Measurements from ENCODE around the gene SLC36A1.

DNA sequence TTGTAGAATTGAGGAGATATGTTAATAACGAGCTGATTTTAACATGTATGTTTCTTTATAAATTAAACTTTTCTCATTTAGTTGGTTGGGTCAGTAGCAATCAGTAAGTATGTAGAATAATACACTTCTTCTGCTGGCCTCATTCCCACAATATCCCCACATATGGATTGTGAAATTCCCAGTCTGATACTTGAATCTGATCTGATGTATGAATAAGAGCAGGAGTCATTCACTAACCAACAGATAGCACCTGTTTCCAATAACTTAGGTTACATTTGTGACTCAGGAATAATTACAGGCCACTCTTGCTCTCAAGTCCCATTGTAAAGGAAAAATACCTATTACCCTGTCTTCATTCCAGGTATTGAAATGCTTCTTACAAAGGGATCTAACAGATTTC lies 23.9 kb downstream of the SLC36A1 start:
- TF ChIP-seq POLR2A (IDR thresholded peaks at IDR 0.05) = no peak
- TF ChIP-seq, protein P1, sequence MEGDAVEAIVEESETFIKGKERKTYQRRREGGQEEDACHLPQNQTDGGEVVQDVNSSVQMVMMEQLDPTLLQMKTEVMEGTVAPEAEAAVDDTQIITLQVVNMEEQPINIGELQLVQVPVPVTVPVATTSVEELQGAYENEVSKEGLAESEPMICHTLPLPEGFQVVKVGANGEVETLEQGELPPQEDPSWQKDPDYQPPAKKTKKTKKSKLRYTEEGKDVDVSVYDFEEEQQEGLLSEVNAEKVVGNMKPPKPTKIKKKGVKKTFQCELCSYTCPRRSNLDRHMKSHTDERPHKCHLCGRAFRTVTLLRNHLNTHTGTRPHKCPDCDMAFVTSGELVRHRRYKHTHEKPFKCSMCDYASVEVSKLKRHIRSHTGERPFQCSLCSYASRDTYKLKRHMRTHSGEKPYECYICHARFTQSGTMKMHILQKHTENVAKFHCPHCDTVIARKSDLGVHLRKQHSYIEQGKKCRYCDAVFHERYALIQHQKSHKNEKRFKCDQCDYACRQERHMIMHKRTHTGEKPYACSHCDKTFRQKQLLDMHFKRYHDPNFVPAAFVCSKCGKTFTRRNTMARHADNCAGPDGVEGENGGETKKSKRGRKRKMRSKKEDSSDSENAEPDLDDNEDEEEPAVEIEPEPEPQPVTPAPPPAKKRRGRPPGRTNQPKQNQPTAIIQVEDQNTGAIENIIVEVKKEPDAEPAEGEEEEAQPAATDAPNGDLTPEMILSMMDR (IDR thresholded peaks at IDR 0.05) = no peak

All from tibial nerve (tissue), 3 donors.